ENCODE results near the gene PCYT2.

The PCYT2 gene

GRCh38 chr17:81948635-81949378, 37.6 kb upstream of the PCYT2 start:
- H3K4me3 ChIP-seq (ENCODE audit: low read length), result no peak overlapping the region
- DNase-seq (ENCODE audit: low read depth, low spot score), result no peak

GRCh38 chr17:81947189-81947588, 36.0 kb upstream of the PCYT2 start, which contains the start of gene MYADML2:
Gene MYADML2, minus strand, starts transcription at chr17:81947233. Its CDS starts 5,492 bp downstream, at chr17:81941741.
- no peak for DNase-seq (ENCODE audit: low read depth, low spot score)

GRCh38 chr17:81944858-81945257, 33.7 kb upstream of the PCYT2 start:
- no peak overlapping the region for H3K4me3 ChIP-seq (ENCODE audit: low read length)
- no peak for DNase-seq (ENCODE audit: low read depth, low spot score)

More at GRCh38 chr17:81947189-81947588, 36.0 kb upstream of the PCYT2 start, which contains the start of gene MYADML2:
- H3K4me3 ChIP-seq (ENCODE audit: low read length), result no peak within 1 kb of the TSS

GRCh38 chr17:81942167-81942553, 31.0 kb upstream of the PCYT2 start:
- no peak overlapping the region for H3K4me3 ChIP-seq (ENCODE audit: low read length)

GRCh38 chr17:81941484-81942166, 30.4 kb upstream of the PCYT2 start:
- no peak overlapping the region for H3K4me3 ChIP-seq (ENCODE audit: low read length)
- DNase-seq (ENCODE audit: low read depth, low spot score), result no peak

More at GRCh38 chr17:81942167-81942553, 31.0 kb upstream of the PCYT2 start:
- DNase-seq (ENCODE audit: low read depth, low spot score), result no peak

GRCh38 chr17:81940538-81941483, 29.6 kb upstream of the PCYT2 start:
- no peak for DNase-seq (ENCODE audit: low read depth, low spot score)
- H3K4me3 ChIP-seq (ENCODE audit: low read length), result no peak overlapping the region

- DNase-seq (ENCODE audit: low read depth, low spot score), result no peak
- H3K4me3 ChIP-seq (ENCODE audit: low read length), result no peak overlapping the region
Measured at GRCh38 chr17:81939881-81940385, 28.7 kb upstream of the PCYT2 start.

GRCh38 chr17:81939218-81939617, 28.0 kb upstream of the PCYT2 start:
- DNase-seq (ENCODE audit: low read depth, low spot score), result no peak
- no peak overlapping the region for H3K4me3 ChIP-seq (ENCODE audit: low read length)

- DNase-seq (ENCODE audit: low read depth, low spot score), result no peak
- no peak overlapping the region for H3K4me3 ChIP-seq (ENCODE audit: low read length)
Measured at GRCh38 chr17:81935709-81936084, 24.5 kb upstream of the PCYT2 start.

GRCh38 chr17:81934850-81935708, 23.9 kb upstream of the PCYT2 start:
- DNase-seq (ENCODE audit: low read depth, low spot score), result no peak
- H3K4me3 ChIP-seq (ENCODE audit: low read length), result no peak overlapping the region

GRCh38 chr17:81934098-81934757, 23.0 kb upstream of the PCYT2 start:
- no peak for DNase-seq (ENCODE audit: low read depth, low spot score)
- no peak overlapping the region for H3K4me3 ChIP-seq (ENCODE audit: low read length)

- H3K4me3 ChIP-seq (ENCODE audit: low read length), result no peak overlapping the region
- no peak for DNase-seq (ENCODE audit: low read depth, low spot score)
Measured at GRCh38 chr17:81933178-81933699, 22.0 kb upstream of the PCYT2 start.

- no peak for DNase-seq (ENCODE audit: low read depth, low spot score)
- H3K4me3 ChIP-seq (ENCODE audit: low read length), result no peak overlapping the region
Measured at GRCh38 chr17:81932333-81932983, 21.3 kb upstream of the PCYT2 start.

- H3K4me3 ChIP-seq (ENCODE audit: low read length), result no peak overlapping the region
- DNase-seq (ENCODE audit: low read depth, low spot score), result no peak
Measured at GRCh38 chr17:81931557-81932332, 20.5 kb upstream of the PCYT2 start.

GRCh38 chr17:81931189-81931556, 20.0 kb upstream of the PCYT2 start:
- H3K4me3 ChIP-seq (ENCODE audit: low read length), result no peak overlapping the region
- DNase-seq (ENCODE audit: low read depth, low spot score), result no peak

Measured in Jurkat, Clone E6-1 (cell line).